HepG2 (cell line): Measurements from ENCODE around the gene GTF2B. TPM values are rescaled to one million over a fixed set of nuclear protein-coding genes. Genes with fewer than 3 reads are reported as not detected.

Experiments
- ATF7 ChIP-seq, 2 experiments: fragments of 450-650 bp in 1 of 2; sonication (generic) in 1 of 2; formaldehyde crosslinking in 1 of 2; IDR thresholded peaks; 2 replicates each; pipeline versions ENCODE4 v1.4.0 to v1.6.1; 2016 to 2020; ENCODE audit warnings: antibody characterized with exemption in 1 of 2, mild to moderate bottlenecking in 1 of 2, missing genetic modification reagents in 1 of 2
- HINFP ChIP-seq: sonication (generic); formaldehyde crosslinking; IDR thresholded peaks from 2 replicates; pipeline ENCODE4 v1.4.0; 2020; ENCODE audit warnings: low read depth, mild to moderate bottlenecking, missing genetic modification reagents
- MIER3 ChIP-seq: IDR thresholded peaks from 2 replicates; pipeline ENCODE4 v1.6.1; 2016; ENCODE audit warnings: missing compliant biosample characterization, borderline replicate concordance
- ZFAT ChIP-seq: sonication (generic); formaldehyde crosslinking; conservative IDR thresholded peaks from 2 replicates; pipeline ENCODE4 v1.8.1; 2023; ENCODE audit warnings: missing genetic modification reagents, inconsistent platforms
- ZIK1 ChIP-seq: sonication (generic); formaldehyde crosslinking; IDR thresholded peaks from 2 replicates; pipeline ENCODE4 v1.5.0; 2020; ENCODE audit warnings: mild to moderate bottlenecking, low read depth, missing genetic modification reagents, borderline replicate concordance
- ZNF275 ChIP-seq: sonication (generic); formaldehyde crosslinking; IDR thresholded peaks from 2 replicates; pipeline ENCODE4 v1.8.0; 2022; ENCODE audit warnings: missing genetic modification reagents, mild to moderate bottlenecking, inconsistent platforms, borderline replicate concordance
- ZNF468 ChIP-seq: sonication (generic); formaldehyde crosslinking; IDR thresholded peaks from 2 replicates; pipeline ENCODE4 v1.8.0; 2022; ENCODE audit warnings: mild to moderate bottlenecking, moderate library complexity, missing genetic modification reagents
- ZNF558 ChIP-seq: sonication (generic); formaldehyde crosslinking; IDR thresholded peaks from 2 replicates; pipeline ENCODE4 v1.9.0; 2022; ENCODE audit warnings: mild to moderate bottlenecking, missing genetic modification reagents, borderline replicate concordance
- ZNF562 ChIP-seq: sonication (generic); formaldehyde crosslinking; IDR thresholded peaks from 2 replicates; pipeline ENCODE4 v1.8.0; 2022; ENCODE audit warnings: missing genetic modification reagents, borderline replicate concordance
- ZNF646 ChIP-seq: sonication (generic); formaldehyde crosslinking; IDR thresholded peaks from 2 replicates; pipeline ENCODE4 v1.9.0; 2021; ENCODE audit warnings: mild to moderate bottlenecking, missing genetic modification reagents
- ZNF737 ChIP-seq: sonication (generic); formaldehyde crosslinking; IDR thresholded peaks from 2 replicates; pipeline ENCODE4 v1.5.0; 2020; ENCODE audit warnings: missing genetic modification reagents, mild to moderate bottlenecking, borderline replicate concordance
- ZSCAN31 ChIP-seq: sonication (generic); formaldehyde crosslinking; IDR thresholded peaks from 2 replicates; pipeline ENCODE4 v1.5.0; 2020; ENCODE audit warnings: low read depth, mild to moderate bottlenecking, missing genetic modification reagents
- polyA plus RNA-seq, 8 experiments: library from polyadenylated mRNA; depleted of rRNA in 3 of 8; stranded (reverse) in 7 of 8; unstranded in 1 of 8; fragments of >200 nt; fragmentation: Illumina TruSeq in 4 of 8; extraction: Trizol in 4 of 8; gene quantifications; 2 replicates each; pipeline versions ENCODE4 v1.2.1 to v1.2.3, GENCODE V29; 2011 to 2016; ENCODE audit warnings: low read depth in 4 of 8, missing spikeins in 1 of 8, mixed read lengths in 1 of 8; ENCODE audit not compliant: insufficient read depth in 1 of 8
- total RNA-seq, 5 experiments: library from RNA; depleted of rRNA; stranded (reverse); fragments of >200 nt; fragmentation: Illumina TruSeq; extraction: Trizol; gene quantifications; 2 replicates each; pipeline ENCODE4 v1.2.3, GENCODE V29; 2016; ENCODE audit warnings: low read depth in 1 of 5

GTF2B gene
- total and polyA plus RNA-seq, 2 of the 13 experiments (the other 11 are each of a cell fraction or from before 2014, with no cell fraction given) = 31.5 to 43.4 TPM

GRCh38 chr1:88935522-88936222 is 44.3 kb upstream of the GTF2B start (continued):
- TF ChIP-seq ZNF646 (CRISPR knock-in tag) (peak; percentile 47; the same call in 1 of the 2 replicates), ZIK1 (CRISPR knock-in tag) (no peak), ZNF558 (CRISPR knock-in tag) (no peak), ZNF737 (CRISPR knock-in tag) (no peak), ATF7 (IDR thresholded peaks at IDR 0.05) (no peak), ATF7 (CRISPR knock-in tag; IDR thresholded peaks at IDR 0.05) (no peak), ZFAT (CRISPR knock-in tag) (no peak), MIER3 (CRISPR knock-in tag) (peak; percentile 74), HINFP (CRISPR knock-in tag) (no peak), ZNF275 (no peak), ZNF468 (CRISPR knock-in tag) (no peak), ZNF562 (CRISPR knock-in tag) (no peak), ZSCAN31 (CRISPR knock-in tag) (no peak)
